Thyroid gland (tissue), 4 donors: Measurements from ENCODE around the gene TEK. TPM values are rescaled to one million over a fixed set of nuclear protein-coding genes. Genes with fewer than 3 reads are reported as not detected.
A peak's percentile ranks its signal among the peaks of the same experiment; 100 is the strongest.

Source experiments
- DNase-seq, 2 donors: peaks; one replicate each; pipeline ENCODE4 v3.0.0-alpha.2; 2019
- H3K27ac ChIP-seq, 3 donors: fragments of 200-600 bp; sonication (generic); 1 replicate in 2 of 3; 2 replicates in 1 of 3; pipeline ENCODE4 v1.5.1; 2016 to 2019; ENCODE audit warnings: mild to moderate bottlenecking in 1 of 3, moderate library complexity in 1 of 3
- H3K27me3 ChIP-seq: fragments of 200-600 bp; sonication (generic); one replicate; pipeline ENCODE4 v1.5.1; 2019
- H3K36me3 ChIP-seq, 2 donors: fragments of 200-600 bp; sonication (generic); one replicate each; pipeline ENCODE4 v1.5.1; 2016 to 2019
- H3K4me1 ChIP-seq, 2 donors: fragments of 200-600 bp; sonication (generic); one replicate each; pipeline ENCODE4 v1.5.1; 2017 to 2019
- H3K4me3 ChIP-seq, 3 donors: fragments of 200-600 bp; sonication (generic); replicated peaks in 1 of 3; 1 replicate in 2 of 3; 2 replicates in 1 of 3; pipeline ENCODE4 v1.5.1; 2016; ENCODE audit warnings: mild to moderate bottlenecking in 1 of 3
- H3K9me3 ChIP-seq: fragments of 200-600 bp; sonication (generic); one replicate; pipeline ENCODE4 v1.5.1; 2017
- CTCF ChIP-seq, 6 experiments: fragments of 200-600 bp in 3 of 6; fragments of 450-650 bp in 3 of 6; sonication (generic) in 3 of 6; IDR thresholded peaks; one replicate each; pipeline ENCODE4 v1.5.1; 2016 to 2019; ENCODE audit warnings: antibody characterized with exemption in 6 of 6, mild to moderate bottlenecking in 2 of 6, inconsistent platforms in 1 of 6, moderate library complexity in 1 of 6
- POLR2A ChIP-seq, 2 donors: fragments of 450-650 bp; IDR thresholded peaks; one replicate each; pipeline ENCODE4 v1.6.1; 2017; ENCODE audit warnings: antibody characterized with exemption in 2 of 2, mild to moderate bottlenecking in 2 of 2, moderate library complexity in 1 of 2
- WGBS, 2 donors: methylation state at CpG; one replicate each; pipeline ENCODE4 v1.1.5; 2017; 5-methylcytosine and 5-hydroxymethylcytosine counted together
- intact Hi-C: fragments of 100-400 bp; cut with DNase I; formaldehyde crosslinking; loops from one replicate; pipeline ENCODE4 v1.15.1; 2023
- total RNA-seq, 4 donors: library from RNA; depleted of rRNA; stranded (reverse); fragments of >200 nt; gene quantifications; one replicate each; pipeline ENCODE4 v1.2.3, GENCODE V29; 2016

The TEK gene
- total RNA-seq, 4 donors from 2014 or later = 11.9 to 32.6 (median 15.9) TPM

DNA sequence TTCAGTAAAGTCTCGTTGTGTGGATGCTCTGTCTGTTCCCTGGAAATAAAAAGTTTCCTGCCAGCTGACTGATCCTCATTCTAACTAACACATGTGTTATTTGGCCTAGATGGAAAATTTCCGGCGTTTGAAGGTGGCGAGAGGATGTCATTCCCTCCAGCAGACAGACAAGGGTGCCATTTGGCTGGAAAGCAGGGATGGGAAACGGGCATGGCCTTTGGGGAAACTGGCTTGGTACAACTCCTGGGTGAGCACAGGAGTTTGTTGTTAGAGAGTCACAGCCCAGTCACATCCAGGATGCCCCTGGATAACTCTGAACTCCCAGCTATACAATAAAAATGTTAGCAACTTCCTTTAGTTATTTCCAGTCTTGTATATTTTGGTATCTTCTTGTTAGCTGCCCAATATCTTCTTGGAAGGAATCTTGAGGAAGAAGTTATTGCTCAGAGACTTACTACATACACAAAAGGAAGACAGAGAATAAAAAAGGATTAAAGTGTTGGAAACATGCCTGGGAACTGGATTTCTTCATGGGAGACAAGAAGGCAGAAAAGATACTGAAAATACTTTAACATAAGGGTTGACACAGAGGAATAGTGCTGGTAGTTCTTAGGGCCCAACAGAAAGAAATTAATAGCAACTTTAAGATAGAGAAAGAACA lies 41.9 kb downstream of the TEK start:
- H3K9me3 ChIP-seq = no peaks in the 10 kb centered on the region
- no peaks in the 10 kb centered on the region for H3K36me3 ChIP-seq
- H3K27ac ChIP-seq = peak overlapping the region; percentile 10 to 68 (median 39)
- peaks cover 21 to 45% of the 10 kb centered on the region in 2 donors for H3K4me1 ChIP-seq
- intact Hi-C loops = no loop called here
- no peaks in the 10 kb centered on the region for H3K27me3 ChIP-seq
- TF ChIP-seq POLR2A (IDR thresholded peaks at IDR 0.05) (no peak), CTCF (IDR thresholded peaks at IDR 0.05) (no peak)
- H3K4me3 ChIP-seq = no peak overlapping the region
- WGBS, 2 donors = 69 to 82% methylated on average over 5 of the region's 5 CpGs
- DNase-seq = no peak

GRCh38 chr9:27151693-27152404 lies 42.8 kb downstream of the TEK start:
- peak overlapping the region; percentile 10 to 68 (median 39) for H3K27ac ChIP-seq
- no peak overlapping the region for H3K4me3 ChIP-seq
- intact Hi-C loops = no loop called here
- H3K27me3 ChIP-seq = no peaks in the 10 kb centered on the region
- peaks cover 21 to 46% of the 10 kb centered on the region in 2 donors for H3K4me1 ChIP-seq
- 37 to 40% methylated on average over 8 of the region's 8 CpGs for WGBS, 2 donors
- peak; percentile 46 to 64 for DNase-seq
- no peak for TF ChIP-seq POLR2A (IDR thresholded peaks at IDR 0.05)
- no peak for TF ChIP-seq CTCF (IDR thresholded peaks at IDR 0.05)
- H3K36me3 ChIP-seq = no peaks in the 10 kb centered on the region
- no peaks in the 10 kb centered on the region for H3K9me3 ChIP-seq

GRCh38 chr9:27152405-27152718 lies 43.3 kb downstream of the TEK start:
- TF ChIP-seq POLR2A (IDR thresholded peaks at IDR 0.05) (no peak), CTCF (IDR thresholded peaks at IDR 0.05) (no peak)
- Histone ChIP-seq H3K4me3 (no peak overlapping the region), H3K27me3 (no peaks in the 10 kb centered on the region), H3K4me1 (peaks cover 21 to 46% of the 10 kb centered on the region in 2 donors), H3K9me3 (no peaks in the 10 kb centered on the region), H3K27ac (peak overlapping the region; percentile 34 to 68 (median 39)), H3K36me3 (no peaks in the 10 kb centered on the region)
- no peak for DNase-seq
- intact Hi-C loops = no loop called here
- 42 to 57% methylated on average over 2 of the region's 2 CpGs for WGBS, 2 donors

DNA sequence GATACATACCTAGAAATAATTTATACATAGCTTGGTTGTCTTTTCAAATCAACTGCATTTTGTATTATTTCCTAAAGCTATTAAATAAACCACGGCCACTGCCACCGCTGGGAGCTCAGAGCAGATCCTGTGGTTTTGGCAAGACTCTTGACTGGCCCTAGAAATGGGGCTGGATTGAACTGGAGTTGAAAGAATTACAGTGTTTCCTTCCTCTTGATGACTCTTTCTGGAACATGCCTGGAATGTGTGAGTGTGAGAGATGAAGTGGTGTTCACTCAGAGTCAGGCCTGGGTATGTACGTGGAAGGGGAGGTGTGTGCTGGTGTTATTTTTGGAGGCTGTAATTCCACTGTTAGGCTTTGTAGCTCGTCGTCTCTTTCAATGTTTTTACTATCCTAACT lies 45.9 kb downstream of the TEK start:
- intact Hi-C loops = no loop called here

More for the DNA sequence above, 45.9 kb downstream of the TEK start:
- H3K4me3 ChIP-seq = no peak overlapping the region
- peak; percentile 75 to 79 for DNase-seq
- no peak for TF ChIP-seq POLR2A (IDR thresholded peaks at IDR 0.05)
- TF ChIP-seq CTCF (IDR thresholded peaks at IDR 0.05) = peak in 1 of 6 experiments; percentile 17
- H3K27me3 ChIP-seq = no peaks in the 10 kb centered on the region
- WGBS, 2 donors = 9 to 16% methylated on average over 5 of the region's 5 CpGs
- no peaks in the 10 kb centered on the region for H3K9me3 ChIP-seq
- no peaks in the 10 kb centered on the region for H3K36me3 ChIP-seq
- peak overlapping the region; percentile 69 to 92 (median 70) for H3K27ac ChIP-seq
- H3K4me1 ChIP-seq = peaks cover 21 to 46% of the 10 kb centered on the region in 2 donors
